Type B pancreatic cell (in vitro differentiated cells): ENCODE data around the gene SIPA1L3. TPM values are rescaled to one million over a fixed set of nuclear protein-coding genes. Genes with fewer than 3 reads are reported as not detected.
A peak's percentile ranks its signal among the peaks of the same experiment; 100 is the strongest.

ENCODE experiments used
- DNase-seq: peaks from one replicate; pipeline ENCODE4 v3.0.0; 2021; ENCODE audit warnings: mixed read lengths; ENCODE audit not compliant: unreplicated experiment; ENCODE audit errors: extremely low spot score
- H3K27ac Mint-ChIP-seq: 2 replicates; pipeline ENCODE4 v1.8.0; 2021; ENCODE audit warnings: mild to moderate bottlenecking, mixed read lengths
- H3K27me3 Mint-ChIP-seq: 2 replicates; pipeline ENCODE4 v1.8.0; 2021; ENCODE audit warnings: mixed read lengths
- H3K36me3 Mint-ChIP-seq: 2 replicates; pipeline ENCODE4 v1.8.0; 2021; ENCODE audit warnings: mixed read lengths
- H3K4me1 Mint-ChIP-seq: one replicate; pipeline ENCODE4 v1.8.0; 2021; ENCODE audit warnings: mixed read lengths; ENCODE audit not compliant: unreplicated experiment
- H3K4me3 Mint-ChIP-seq: 2 replicates; pipeline ENCODE4 v1.8.0; 2021; ENCODE audit warnings: mild to moderate bottlenecking, mixed read lengths
- H3K9me3 Mint-ChIP-seq: 2 replicates; pipeline ENCODE4 v1.8.0; 2021; ENCODE audit warnings: mixed read lengths
- total RNA-seq: library from RNA; stranded (reverse); gene quantifications from 2 replicates; pipeline ENCODE4 v1.2.1, GENCODE V29; 2021; ENCODE audit warnings: low replicate concordance
- TF ChIP-seq, protein P1 (sequence below): fragments of 200-600 bp; sonication (generic); conservative IDR thresholded peaks from 2 replicates; pipeline ENCODE4 v1.5.0; 2021; ENCODE audit warnings: antibody characterized with exemption, mild to moderate bottlenecking

SIPA1L3 gene
- total RNA-seq, 1 donor from 2014 or later: 53.7 TPM

DNA sequence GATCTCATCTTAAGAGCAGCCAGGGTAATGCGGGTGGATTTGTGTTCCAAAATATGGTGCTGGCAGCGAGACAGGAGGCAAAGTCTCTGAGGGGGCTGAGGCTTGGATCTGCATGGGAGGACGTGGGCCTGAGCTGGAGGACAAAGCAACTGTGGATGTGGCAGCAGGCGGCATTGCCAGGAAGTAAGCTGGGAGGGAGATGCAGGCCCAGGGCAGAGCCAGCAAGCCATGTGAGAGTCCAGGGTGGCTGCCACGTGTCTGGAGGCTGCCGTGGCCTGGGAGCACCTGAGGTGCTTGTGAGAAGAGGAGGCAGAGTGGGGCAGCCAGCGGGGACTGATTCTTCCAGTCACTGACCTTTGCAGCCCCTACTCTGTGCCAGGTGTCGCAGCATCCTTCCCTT is 265.0 kb downstream of the SIPA1L3 start:
- no peak for DNase-seq
- H3K4me1 Mint-ChIP-seq: no peaks in the 10 kb centered on the region
- no peaks in the 10 kb centered on the region for H3K27me3 Mint-ChIP-seq
- no peak overlapping the region for H3K4me3 Mint-ChIP-seq
- H3K36me3 Mint-ChIP-seq: peaks cover 7% of the 10 kb centered on the region
- H3K9me3 Mint-ChIP-seq: no peaks in the 10 kb centered on the region
- H3K27ac Mint-ChIP-seq: peak overlapping the region; percentile 61
- TF ChIP-seq, protein P1, sequence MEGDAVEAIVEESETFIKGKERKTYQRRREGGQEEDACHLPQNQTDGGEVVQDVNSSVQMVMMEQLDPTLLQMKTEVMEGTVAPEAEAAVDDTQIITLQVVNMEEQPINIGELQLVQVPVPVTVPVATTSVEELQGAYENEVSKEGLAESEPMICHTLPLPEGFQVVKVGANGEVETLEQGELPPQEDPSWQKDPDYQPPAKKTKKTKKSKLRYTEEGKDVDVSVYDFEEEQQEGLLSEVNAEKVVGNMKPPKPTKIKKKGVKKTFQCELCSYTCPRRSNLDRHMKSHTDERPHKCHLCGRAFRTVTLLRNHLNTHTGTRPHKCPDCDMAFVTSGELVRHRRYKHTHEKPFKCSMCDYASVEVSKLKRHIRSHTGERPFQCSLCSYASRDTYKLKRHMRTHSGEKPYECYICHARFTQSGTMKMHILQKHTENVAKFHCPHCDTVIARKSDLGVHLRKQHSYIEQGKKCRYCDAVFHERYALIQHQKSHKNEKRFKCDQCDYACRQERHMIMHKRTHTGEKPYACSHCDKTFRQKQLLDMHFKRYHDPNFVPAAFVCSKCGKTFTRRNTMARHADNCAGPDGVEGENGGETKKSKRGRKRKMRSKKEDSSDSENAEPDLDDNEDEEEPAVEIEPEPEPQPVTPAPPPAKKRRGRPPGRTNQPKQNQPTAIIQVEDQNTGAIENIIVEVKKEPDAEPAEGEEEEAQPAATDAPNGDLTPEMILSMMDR: no peak

DNA sequence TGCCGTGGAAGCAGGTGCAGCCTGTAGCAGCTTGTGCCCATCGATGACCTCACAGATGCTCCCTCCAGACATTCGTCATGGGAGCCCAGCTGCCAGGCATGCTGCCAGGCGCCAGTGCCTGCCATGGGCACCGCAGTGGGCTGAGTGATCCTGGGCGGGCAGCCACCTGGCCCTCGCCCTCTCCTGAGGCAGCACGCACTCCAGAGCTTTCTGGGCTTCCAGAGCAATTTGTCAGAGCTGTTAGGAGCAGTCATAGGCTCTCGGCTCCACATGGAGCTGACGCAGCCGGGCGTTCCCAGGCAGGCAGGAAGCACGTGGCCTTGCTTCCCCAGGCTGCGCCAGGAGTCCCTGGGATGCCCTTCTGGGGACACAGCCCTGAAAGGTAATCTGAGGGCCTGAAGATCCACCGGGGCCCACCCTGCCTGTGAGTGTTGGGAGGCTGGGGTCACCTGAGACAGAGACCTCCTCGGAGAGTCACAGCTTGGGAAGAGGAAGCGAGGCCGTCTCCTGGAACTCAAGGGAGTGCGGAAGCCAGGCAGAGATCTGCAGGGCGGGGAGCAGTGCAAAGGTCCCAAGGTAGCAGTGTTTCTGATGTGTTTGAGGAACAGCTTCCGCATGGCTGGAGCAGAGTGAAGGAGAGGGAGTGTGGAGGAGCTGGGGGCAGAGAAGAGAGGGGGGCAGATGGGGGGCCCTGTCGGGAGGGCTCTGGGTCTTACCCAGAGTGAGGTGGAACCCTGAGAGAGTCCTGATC is 266.5 kb downstream of the SIPA1L3 start:
- Mint-ChIP-seq H3K36me3 (peaks cover 7% of the 10 kb centered on the region), H3K27ac (no peak overlapping the region), H3K4me3 (no peak overlapping the region), H3K4me1 (no peaks in the 10 kb centered on the region), H3K27me3 (no peaks in the 10 kb centered on the region), H3K9me3 (no peaks in the 10 kb centered on the region)
- no peak for DNase-seq
- TF ChIP-seq, protein P1: no peak

- Mint-ChIP-seq H3K9me3 (no peaks in the 10 kb centered on the region), H3K36me3 (peaks cover 15% of the 10 kb centered on the region), H3K4me1 (no peaks in the 10 kb centered on the region), H3K27me3 (no peaks in the 10 kb centered on the region), H3K27ac (no peak overlapping the region), H3K4me3 (no peak overlapping the region)
- DNase-seq: no peak
- TF ChIP-seq, protein P1: no peak
Measured at GRCh38 chr19:38175422-38175821, 268.4 kb downstream of the SIPA1L3 start.

DNA sequence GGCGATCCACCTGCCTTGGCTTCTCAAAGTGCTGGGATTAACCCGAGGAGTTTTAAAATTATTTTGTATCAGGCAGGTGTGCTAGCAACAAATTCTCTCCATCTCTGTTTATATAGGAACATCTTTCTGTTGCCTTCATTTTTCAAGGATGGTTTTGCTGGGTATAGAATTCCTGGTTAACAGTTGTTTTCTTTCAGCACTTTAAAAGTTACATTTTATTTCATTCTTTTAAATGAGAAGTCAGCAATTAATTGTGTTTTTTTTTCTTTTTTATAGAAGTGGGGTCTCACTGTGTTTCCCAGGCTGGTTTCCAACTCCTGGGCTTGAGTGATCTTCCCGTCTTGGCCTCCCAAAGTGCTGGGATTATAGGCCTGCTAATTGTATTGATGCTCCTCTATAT is 273.1 kb downstream of the SIPA1L3 start:
- H3K36me3 Mint-ChIP-seq: peaks cover 20% of the 10 kb centered on the region
- no peak overlapping the region for H3K27ac Mint-ChIP-seq
- peaks cover 17% of the 10 kb centered on the region for H3K4me1 Mint-ChIP-seq
- no peaks in the 10 kb centered on the region for H3K27me3 Mint-ChIP-seq
- TF ChIP-seq, protein P1: no peak
- DNase-seq: no peak
- H3K9me3 Mint-ChIP-seq: no peaks in the 10 kb centered on the region
- no peak overlapping the region for H3K4me3 Mint-ChIP-seq

- TF ChIP-seq, protein P1: no peak
- no peak overlapping the region for H3K27ac Mint-ChIP-seq
- peaks cover 26% of the 10 kb centered on the region for H3K36me3 Mint-ChIP-seq
- H3K4me1 Mint-ChIP-seq: peaks cover 17% of the 10 kb centered on the region
- H3K9me3 Mint-ChIP-seq: no peaks in the 10 kb centered on the region
- peak overlapping the region; percentile 83 for H3K4me3 Mint-ChIP-seq
- H3K27me3 Mint-ChIP-seq: no peaks in the 10 kb centered on the region
- no peak for DNase-seq
Measured at GRCh38 chr19:38182536-38183210, 275.7 kb downstream of the SIPA1L3 start.
